Measurements from ENCODE around the gene PRMT1. TPM values are rescaled to one million over a fixed set of nuclear protein-coding genes. Genes with fewer than 3 reads are reported as not detected.

PRMT1 gene
- total and polyA plus RNA-seq, 4 donors: 35.1 to 67.2 (median 53.8) TPM

DNA sequence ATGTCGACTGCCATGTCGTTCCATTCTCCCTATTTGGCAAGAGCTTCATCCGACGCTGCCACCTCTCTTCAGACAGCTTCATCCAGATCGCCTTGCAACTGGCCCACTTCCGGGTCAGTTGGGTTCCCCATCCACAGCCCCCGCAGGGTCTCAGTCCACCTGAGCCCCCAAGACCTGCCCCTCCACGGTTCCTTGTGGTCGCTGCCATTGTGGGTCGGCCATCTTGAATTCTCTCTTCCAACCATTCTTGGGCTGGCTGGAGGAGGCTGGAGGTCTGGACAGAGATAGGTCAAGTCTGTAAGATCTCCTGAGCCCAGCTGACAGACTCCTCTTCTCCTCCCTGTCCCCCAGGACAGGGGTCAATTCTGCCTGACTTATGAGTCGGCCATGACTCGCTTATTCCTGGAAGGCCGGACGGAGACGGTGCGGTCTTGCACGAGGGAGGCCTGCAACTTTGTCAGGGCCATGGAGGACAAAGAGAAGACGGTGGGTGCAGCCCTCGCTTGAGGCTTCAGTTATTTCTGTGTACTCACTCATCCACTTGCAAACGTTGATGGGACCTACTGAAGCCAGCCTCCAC lies 33.4 kb downstream of the PRMT1 start:
- Histone ChIP-seq H3K4me1 (ENCODE audit: control insufficient read depth in 4 of 4, insufficient read depth in 4 of 4, low read length in 3 of 4) (no peaks in the 10 kb centered on the region), H3K9ac (ENCODE audit: low read depth in 1 of 2, low read length in 2 of 2) (no peak overlapping the region), H3K27me3 (ENCODE audit: control insufficient read depth in 4 of 4, insufficient read depth in 4 of 4, low read length in 3 of 4) (no peaks in the 10 kb centered on the region), H3K9me3 (ENCODE audit: control insufficient read depth in 4 of 4, low read length in 3 of 4) (no peaks in the 10 kb centered on the region), H3K36me3 (ENCODE audit: control insufficient read depth in 4 of 4, insufficient read depth in 3 of 4, low read depth in 1 of 4, low read length in 3 of 4) (no peaks in the 10 kb centered on the region), H3K4me3 (ENCODE audit: low read depth in 1 of 3, low read length in 3 of 3) (no peak overlapping the region), H3K27ac (ENCODE audit: low read depth in 1 of 2, low read length in 2 of 2) (no peak overlapping the region)
- no peak for TF ChIP-seq EGR1 (IDR thresholded peaks at IDR 0.05; ENCODE audit: low read depth in 2 of 2)
- no peak for TF ChIP-seq TAF1 (conservative IDR thresholded peaks at IDR 0.05)
- no peak for TF ChIP-seq NR2F2 (IDR thresholded peaks at IDR 0.05)
- TF ChIP-seq MAX (IDR thresholded peaks at IDR 0.05): no peak
- TF ChIP-seq SP1 (IDR thresholded peaks at IDR 0.05): no peak
- no peak for TF ChIP-seq CTCF (IDR thresholded peaks at IDR 0.05; ENCODE audit: low read depth, low read length, missing input control)
- no peak for TF ChIP-seq RAD21 (IDR thresholded peaks at IDR 0.05)
- no peak for TF ChIP-seq REST (IDR thresholded peaks at IDR 0.05)
- no peak for TF ChIP-seq JUND (IDR thresholded peaks at IDR 0.05)
- TF ChIP-seq RXRA (IDR thresholded peaks at IDR 0.05): no peak
- TF ChIP-seq YY1 (IDR thresholded peaks at IDR 0.05): no peak
- TF ChIP-seq ATF3 (IDR thresholded peaks at IDR 0.05): no peak
- TF ChIP-seq HNF4A (conservative IDR thresholded peaks at IDR 0.05): no peak
- no peak for TF ChIP-seq GABPA (IDR thresholded peaks at IDR 0.05 in 1 of 2, conservative IDR thresholded peaks at IDR 0.05 in 1 of 2)
- WGBS: 92% methylated on average over 20 of the region's 20 CpGs
- no peak for DNase-seq (ENCODE audit: low spot score)

DNA sequence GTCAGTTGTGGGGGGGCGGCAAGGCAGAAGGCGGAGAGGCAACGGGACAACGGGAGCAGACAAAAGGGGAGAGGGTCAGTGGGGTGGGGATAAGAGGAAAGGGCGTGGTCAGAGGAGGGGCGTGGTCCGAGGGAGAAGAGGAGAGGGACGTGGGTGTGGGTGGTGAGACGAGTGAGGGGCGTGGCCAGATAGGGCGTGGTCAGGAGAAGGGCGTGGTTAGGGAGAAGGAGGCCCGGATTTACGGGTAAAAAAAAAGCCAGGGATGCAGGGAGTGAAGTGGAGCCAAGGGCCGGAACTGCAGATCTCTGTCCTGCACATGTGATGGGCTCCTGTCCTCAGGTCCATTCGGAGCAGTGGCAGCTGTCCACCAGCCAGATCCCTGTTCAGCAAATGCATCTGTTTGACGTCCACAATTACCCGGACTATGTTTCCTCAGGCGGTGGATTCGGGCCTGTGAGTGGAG lies 35.4 kb downstream of the PRMT1 start:
- Histone ChIP-seq H3K9ac (ENCODE audit: low read depth in 1 of 2, low read length in 2 of 2) (no peak overlapping the region), H3K27me3 (ENCODE audit: control insufficient read depth in 4 of 4, insufficient read depth in 4 of 4, low read length in 3 of 4) (no peaks in the 10 kb centered on the region), H3K36me3 (ENCODE audit: control insufficient read depth in 4 of 4, insufficient read depth in 3 of 4, low read depth in 1 of 4, low read length in 3 of 4) (no peaks in the 10 kb centered on the region), H3K9me3 (ENCODE audit: control insufficient read depth in 4 of 4, low read length in 3 of 4) (no peaks in the 10 kb centered on the region), H3K4me1 (ENCODE audit: control insufficient read depth in 4 of 4, insufficient read depth in 4 of 4, low read length in 3 of 4) (no peaks in the 10 kb centered on the region), H3K4me3 (ENCODE audit: low read depth in 1 of 3, low read length in 3 of 3) (no peak overlapping the region), H3K27ac (ENCODE audit: low read depth in 1 of 2, low read length in 2 of 2) (no peak overlapping the region)
- TF ChIP-seq TAF1 (conservative IDR thresholded peaks at IDR 0.05): no peak
- no peak for TF ChIP-seq SP1 (IDR thresholded peaks at IDR 0.05)
- TF ChIP-seq EGR1 (IDR thresholded peaks at IDR 0.05; ENCODE audit: low read depth in 2 of 2): no peak
- no peak for TF ChIP-seq RAD21 (IDR thresholded peaks at IDR 0.05)
- no peak for TF ChIP-seq FOXA2 (IDR thresholded peaks at IDR 0.05)
- no peak for TF ChIP-seq MAX (IDR thresholded peaks at IDR 0.05)
- TF ChIP-seq HNF4G (IDR thresholded peaks at IDR 0.05): no peak
- peak; percentile 53 for DNase-seq (ENCODE audit: low spot score)
- WGBS: 69% methylated on average over 20 of the region's 20 CpGs

Data from liver (tissue), 9 donors.